ENCODE measurements around the gene KCNQ4. TPM values are rescaled to one million over a fixed set of nuclear protein-coding genes. Genes with fewer than 3 reads are reported as not detected.

KCNQ4 gene
- polyA plus RNA-seq, 1 donor = 2.0 TPM

DNA sequence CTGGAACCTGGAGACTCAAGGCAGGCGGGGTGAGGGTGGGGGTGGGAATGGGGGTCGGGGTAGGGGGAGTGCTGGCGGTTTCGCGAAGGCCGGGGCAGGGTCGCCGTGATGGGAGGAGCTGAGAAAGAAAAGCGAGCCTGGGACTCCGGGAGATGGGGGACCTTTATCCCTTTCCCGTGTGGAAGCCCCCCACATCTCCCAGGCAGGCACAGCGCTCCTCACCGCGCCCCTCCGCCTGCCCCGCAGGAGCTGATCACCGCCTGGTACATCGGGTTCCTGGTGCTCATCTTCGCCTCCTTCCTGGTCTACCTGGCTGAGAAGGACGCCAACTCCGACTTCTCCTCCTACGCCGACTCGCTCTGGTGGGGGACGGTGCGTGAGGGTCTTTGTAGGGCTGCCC, 35.5 kb downstream of the KCNQ4 start:
- no peak for DNase-seq

DNA sequence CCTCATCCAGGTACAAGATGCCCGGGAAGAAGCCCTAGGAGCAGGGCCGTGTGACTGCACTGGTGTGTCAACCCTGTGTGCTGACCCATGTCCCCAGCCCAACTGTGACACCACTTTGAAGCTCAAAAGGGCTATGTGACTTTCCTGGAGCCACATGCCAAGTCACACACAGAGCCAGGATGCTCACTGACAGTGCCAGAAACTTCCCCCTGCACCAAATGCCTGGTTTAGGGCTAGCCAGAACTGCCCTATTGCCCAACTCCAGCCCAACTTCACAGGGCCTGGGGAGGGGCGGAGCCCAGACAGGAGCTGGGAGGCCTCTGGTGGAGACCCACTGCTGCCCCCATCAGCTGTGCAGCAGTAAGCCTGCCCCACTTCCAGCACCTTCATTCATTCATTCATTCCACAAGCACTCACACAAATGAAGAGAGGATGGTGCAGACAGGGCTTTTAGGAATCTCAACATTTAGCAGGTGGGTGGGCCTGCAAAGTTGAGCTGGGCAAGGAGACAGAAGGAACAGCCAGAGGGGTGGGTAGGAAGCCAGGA, 36.7 kb downstream of the KCNQ4 start:
- no peak for DNase-seq

DNA sequence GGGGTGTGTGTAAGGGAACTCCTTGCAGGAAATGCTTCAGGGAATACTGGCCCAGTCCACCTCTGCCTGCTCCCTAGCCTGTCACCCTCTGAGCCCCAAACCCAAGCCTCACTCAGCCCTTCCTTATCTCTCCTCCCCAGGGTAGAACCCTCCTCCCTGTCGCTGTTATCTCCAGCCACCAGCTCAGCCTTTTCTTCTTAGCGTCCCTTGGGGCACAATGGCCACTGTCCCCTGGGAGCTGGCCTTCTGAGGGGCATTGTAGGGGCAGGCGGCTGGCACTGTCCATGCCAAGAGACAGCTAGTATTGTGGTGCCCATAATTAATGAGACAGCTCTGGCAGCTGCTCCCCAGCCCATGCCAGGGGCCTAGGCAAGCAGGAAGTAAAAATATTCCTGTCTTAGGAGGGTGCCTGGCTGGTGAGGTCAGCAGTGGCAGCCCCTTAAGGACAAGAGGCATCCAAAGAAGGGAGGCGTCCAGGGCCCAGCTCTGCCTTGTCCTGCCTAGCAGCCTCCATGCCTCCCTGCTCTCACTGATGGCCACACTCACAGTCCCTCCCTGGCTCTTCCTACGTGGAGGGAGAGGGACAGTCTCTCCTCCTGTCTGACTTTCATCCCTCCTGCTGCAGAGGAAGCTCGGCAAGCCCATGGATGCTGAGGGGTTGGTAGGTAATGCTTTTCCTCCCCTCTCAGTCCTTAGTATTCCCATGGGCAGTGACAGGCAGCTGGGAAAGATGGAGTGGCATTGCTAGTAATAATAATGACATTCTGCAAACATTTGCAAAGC, 37.5 kb downstream of the KCNQ4 start:
- DNase-seq = no peak

DNA sequence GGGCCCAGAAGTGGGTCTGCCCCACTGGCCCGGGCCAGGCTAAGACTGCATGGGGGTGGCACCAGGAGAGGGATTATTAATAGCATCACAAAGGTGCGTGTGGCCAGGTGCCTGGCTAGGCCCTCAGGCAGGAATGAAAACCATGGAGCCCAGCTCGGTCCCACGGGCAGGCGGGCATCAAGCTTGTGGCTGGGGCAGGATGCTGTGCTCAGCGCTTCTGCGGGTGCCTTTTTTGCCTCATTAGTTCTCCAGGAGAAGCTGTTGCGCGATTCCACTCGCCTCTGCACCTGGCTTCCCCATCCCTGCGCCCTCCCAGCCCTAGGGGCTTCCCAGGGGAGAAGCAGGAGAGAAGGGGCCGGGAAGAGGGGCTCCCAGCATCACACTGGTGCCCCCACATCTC, 39.3 kb downstream of the KCNQ4 start:
- DNase-seq = no peak

DNA sequence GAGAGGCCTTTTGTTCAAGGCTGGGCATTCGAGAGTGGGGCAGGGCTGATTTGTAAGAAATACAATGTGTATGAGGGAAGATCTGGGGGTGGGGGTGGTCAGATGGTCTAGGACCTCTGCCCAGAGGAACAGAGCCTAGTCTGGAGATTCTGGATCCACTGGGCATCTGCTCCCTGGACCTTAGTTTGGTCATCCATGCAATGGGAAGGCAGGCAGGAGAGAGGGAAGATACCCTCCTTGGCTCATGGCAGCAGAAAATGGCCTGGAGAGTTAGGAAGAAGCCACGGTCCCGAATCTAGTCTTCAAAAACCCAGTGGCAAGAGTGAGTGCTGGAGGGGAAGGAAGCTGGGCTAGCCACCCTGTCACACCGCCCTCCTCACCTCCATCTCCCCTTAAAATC, 39.8 kb downstream of the KCNQ4 start:
- DNase-seq = no peak

DNA sequence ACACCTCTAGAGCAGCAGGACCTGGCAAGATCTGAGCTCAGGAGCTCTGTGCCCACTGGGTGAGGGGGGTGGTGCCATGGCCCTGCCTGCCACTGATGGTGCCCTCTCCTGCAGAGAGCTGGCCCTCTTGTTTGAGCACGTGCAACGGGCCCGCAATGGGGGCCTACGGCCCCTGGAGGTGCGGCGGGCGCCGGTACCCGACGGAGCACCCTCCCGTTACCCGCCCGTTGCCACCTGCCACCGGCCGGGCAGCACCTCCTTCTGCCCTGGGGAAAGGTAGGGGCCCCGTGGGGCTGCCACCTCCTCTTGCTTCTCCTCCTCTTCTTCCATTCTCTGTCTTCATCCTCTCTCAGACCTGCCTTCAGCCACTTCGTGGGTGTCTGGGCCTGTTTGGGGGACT, 40.4 kb downstream of the KCNQ4 start:
- no peak for DNase-seq

DNA sequence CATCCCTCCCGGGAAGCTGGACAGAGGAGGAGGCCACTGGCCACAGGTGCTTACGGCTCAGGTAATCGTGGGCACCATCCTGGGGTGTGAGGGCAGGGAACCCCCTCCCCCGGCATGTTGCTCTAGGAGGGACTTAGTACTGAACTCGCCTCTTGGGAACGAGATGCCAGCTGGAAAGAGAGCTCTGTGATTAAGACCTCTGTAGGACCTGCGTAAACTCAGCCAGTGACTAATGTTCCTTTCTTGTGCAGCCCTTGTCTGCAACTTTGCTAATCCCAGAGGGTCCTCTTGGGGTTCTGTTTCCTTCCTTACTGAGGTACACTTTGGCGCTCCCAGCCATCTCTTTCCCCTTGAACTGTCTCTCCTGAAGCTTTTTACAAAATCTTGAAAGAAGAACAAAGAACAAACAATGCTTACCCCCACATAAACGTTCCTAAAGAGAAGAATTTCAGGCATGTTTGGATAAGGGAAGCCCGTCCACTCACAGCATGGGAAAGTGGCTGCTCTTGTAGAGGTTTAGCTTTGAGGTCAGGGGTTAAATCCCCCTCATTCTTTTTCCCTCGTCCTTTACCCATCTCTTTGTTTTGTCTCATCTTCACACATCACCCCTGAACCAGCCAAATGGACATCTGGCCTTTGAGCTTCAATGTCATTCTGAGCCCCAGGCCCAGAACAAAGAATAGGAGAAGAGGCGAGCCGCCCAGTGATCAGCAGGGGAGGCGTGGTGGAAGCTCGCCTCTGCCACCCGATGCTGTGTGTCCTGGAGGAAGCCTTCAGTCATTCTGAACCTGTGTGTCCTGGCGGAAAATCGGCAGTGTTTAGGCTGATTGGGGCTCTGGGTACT, 41.2 kb downstream of the KCNQ4 start:
- DNase-seq = no peak

DNA sequence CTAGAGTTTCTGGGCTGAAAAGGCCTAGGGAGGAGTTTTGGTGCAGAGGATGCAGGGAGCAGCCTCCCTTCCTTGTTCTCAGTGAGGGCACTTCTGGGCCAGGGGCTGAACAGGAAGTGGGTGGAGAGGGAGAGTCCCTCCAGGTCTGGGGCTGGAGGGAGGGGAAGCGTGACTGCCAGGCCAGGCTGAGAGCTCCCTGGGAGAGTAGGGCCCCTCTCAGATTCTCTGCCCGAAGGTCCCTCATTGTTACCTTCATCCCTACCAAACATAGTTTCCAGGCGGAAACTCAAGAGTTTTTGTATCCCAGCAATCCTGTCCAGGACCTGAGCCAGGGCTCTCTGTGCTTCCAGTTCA, 41.8 kb downstream of the KCNQ4 start:
- no peak for DNase-seq

DNA sequence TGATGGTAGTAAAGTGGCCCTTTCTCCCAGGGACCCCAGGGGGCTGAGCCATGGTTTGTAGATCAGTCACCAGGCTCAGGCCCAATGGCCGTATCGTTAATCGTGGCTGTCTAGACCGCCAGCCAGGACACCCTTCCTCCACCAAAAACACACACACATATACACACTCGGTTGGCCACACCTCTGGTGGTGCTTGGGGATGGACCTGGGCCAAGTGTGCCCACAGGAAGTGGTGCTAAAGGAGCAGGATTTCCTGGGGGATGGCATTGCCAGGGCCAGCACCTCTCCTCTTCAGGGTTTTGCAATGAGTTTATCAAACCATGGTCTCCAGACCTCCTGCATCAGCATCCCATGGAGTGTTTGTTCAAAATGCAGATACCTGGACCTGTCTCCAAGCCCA, 42.4 kb downstream of the KCNQ4 start:
- DNase-seq = no peak

DNA sequence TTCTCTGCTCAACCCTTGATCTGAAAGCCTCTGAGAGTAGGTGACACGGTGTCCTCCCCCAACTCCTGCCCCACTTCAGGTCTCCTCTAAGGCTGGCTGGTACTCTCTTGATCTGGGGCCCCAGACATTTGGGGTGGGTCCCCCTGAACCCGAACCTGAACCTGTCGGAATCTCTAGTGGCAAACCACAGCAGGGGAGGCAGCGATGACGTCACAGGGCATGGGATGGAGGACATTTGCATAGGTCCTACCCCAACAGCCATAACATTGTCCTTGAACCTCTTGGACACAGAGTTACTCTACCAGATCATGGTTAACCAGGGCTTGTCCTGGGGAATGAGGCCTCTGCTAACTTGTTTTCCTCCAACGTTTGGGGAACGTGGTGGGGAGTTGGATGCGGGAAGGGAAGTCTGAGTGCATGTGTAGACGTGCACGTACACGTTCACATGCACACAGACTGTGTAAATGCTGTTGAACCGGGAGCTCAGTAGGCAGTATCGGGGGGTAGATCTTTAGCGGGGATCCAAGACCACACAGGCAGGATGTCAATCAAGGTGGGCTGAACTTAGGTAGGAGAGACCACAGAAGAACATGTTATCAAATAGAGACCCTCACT, 46.2 kb downstream of the KCNQ4 start:
- DNase-seq = no peak

DNA sequence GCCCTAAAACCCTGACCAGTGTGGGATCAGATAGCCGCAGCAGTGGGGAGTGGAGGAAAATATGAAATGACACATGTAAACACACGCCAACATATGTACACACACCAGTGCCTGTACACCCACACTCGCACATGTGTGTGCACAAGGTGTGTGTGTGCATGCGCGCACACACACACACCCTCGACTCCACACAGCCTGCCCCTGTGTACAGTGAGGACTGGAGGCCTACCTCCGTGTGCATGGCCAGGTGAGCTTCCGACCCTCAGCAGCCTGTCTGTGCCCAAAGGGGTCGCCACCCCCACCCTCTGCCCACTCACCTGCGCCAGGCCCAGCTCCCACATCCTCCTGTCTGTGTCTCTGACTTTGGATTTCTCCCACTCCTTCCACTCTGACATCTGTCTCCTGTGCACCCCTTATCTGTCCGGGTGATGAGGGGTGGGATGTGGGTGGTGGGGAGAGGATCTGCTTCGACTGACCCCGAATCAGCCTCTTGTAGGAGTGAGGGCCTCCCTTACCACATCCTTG, 46.9 kb downstream of the KCNQ4 start:
- no peak for DNase-seq

DNA sequence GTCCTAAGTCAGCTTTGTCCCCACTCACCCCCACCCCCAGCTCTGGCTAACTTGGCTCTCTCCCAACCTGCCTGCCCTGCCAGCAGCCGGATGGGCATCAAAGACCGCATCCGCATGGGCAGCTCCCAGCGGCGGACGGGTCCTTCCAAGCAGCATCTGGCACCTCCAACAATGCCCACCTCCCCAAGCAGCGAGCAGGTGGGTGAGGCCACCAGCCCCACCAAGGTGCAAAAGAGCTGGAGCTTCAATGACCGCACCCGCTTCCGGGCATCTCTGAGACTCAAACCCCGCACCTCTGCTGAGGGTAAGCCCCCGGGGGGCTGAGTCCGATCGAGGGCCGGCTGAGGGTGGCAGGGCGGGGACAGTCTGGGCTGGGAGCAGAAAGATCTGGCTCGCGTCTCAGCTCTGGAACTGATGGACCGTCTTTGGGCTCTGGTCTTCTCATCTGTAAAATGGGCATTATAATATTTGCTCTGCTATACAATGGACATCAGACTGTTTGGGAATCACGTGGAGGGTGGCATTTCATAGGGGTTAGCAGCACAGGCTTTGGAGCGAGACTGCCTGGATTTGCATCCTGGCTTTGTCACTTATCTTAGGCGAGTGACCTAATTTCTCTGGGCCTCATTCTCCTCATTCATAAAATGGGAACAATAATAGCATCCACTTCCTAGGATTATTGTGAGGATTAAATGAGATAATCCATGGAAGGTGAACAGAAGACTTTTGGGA, 47.6 kb downstream of the KCNQ4 start:
- no peak for DNase-seq

DNA sequence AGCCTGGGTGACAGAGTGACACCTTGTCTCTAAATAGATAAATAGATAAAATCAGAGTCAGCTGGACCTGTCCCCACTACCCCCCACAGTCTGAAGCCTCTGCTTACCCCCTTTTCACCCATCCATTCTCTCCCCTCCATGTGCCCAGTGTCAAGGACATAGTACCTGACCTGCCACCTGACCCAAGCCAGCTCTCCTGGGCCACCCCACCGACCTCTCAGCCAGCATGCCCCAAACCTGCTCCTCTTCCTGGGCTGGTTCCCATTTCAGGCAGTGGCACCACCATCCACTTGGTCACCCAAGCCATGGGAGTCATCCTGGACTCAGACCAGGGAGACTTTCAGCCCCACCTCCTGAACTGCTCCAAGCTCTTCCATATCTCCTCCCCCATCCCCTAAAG, 50.4 kb downstream of the KCNQ4 start:
- DNase-seq = no peak

DNA sequence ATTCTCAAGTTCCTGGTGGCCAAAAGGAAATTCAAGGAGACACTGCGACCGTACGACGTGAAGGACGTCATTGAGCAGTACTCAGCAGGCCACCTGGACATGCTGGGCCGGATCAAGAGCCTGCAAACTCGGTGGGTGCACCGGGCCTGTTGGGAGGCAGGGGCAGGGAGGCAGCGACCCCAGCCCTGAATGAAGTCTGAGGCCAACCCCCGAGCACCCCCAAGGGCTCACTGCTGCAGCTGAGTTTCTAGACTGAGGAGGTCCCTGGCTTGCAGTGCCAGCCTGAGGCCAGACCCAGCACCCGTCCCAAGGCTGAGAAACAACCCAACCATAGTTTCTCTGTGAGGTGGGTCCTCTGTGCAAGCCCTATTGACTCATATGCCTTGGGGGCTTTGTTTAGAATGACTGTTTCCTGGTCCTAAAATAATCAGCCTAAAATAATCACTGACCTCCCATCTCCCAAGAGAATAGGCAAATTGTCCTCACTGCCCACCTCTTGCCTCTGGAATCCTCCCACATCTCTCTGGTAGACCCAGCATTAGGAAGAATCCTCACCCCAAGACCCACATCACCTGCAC, 51.5 kb downstream of the KCNQ4 start:
- no peak for DNase-seq

DNA sequence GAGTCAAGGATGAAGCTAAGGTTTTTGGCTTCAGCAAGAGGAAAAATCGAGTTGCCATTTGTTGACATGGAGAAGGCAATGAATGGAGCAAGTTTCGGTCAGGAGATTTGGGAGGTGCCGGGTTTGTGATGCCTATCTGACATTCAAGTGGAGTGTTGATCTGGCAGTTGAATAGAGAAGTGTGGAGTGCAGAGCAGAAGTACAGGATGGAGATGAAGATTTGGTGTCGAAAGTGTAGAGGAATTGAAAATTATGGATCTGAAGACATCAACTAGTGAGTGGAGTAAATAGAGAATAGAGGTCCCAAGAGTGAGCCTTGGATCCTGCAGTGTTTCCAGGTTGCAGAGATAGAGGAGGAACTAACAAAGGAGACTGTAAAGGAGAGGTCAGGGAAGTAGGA, 52.7 kb downstream of the KCNQ4 start:
- no peak for DNase-seq

DNA sequence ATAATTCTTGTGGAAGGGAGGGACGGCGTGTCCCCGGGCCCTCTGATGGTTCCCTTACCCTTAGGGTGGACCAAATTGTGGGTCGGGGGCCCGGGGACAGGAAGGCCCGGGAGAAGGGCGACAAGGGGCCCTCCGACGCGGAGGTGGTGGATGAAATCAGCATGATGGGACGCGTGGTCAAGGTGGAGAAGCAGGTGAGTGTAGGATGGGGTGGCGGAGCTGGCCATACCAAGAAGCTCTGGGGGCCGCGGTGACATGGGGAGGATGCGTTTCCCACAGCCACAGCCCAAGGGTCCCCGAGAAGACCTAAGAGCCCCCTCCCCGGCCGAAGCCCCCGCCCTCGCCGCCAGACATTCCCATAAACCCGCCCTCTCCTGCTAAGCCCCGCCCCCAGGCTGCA, 54.0 kb downstream of the KCNQ4 start:
- no peak for DNase-seq

DNA sequence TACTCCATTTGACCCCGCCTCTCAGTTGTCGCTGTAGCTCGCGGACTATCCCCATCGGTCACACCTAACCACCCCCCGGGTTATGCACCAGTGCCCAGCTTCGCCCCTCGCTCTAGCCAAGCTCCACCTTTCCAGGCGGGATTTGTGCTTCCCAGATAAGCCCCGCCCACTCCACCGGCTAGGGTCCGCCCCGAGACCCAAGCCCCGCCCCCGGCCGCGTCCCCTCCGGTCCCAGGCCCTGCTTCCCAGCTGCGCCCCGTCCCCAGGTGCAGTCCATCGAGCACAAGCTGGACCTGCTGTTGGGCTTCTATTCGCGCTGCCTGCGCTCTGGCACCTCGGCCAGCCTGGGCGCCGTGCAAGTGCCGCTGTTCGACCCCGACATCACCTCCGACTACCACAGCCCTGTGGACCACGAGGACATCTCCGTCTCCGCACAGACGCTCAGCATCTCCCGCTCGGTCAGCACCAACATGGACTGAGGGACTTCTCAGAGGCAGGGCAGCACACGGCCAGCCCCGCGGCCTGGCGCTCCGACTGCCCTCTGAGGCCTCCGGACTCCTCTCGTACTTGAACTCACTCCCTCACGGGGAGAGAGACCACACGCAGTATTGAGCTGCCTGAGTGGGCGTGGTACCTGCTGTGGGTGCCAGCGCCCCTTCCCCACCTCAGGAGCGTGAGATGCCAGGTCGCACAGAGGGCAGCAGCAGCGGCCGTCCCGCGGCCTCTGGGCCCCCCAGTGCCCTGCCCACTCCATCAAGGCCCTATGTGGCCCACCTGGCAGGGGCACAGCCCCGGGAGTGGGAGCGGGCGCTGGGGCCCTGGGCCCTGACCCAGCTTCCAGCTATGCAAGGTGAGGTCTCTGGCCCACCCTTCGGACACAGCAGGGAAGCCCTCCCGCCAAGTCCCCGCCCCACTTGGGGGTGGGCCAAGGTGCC, 54.7 kb downstream of the KCNQ4 start:
- DNase-seq = no peak

DNA sequence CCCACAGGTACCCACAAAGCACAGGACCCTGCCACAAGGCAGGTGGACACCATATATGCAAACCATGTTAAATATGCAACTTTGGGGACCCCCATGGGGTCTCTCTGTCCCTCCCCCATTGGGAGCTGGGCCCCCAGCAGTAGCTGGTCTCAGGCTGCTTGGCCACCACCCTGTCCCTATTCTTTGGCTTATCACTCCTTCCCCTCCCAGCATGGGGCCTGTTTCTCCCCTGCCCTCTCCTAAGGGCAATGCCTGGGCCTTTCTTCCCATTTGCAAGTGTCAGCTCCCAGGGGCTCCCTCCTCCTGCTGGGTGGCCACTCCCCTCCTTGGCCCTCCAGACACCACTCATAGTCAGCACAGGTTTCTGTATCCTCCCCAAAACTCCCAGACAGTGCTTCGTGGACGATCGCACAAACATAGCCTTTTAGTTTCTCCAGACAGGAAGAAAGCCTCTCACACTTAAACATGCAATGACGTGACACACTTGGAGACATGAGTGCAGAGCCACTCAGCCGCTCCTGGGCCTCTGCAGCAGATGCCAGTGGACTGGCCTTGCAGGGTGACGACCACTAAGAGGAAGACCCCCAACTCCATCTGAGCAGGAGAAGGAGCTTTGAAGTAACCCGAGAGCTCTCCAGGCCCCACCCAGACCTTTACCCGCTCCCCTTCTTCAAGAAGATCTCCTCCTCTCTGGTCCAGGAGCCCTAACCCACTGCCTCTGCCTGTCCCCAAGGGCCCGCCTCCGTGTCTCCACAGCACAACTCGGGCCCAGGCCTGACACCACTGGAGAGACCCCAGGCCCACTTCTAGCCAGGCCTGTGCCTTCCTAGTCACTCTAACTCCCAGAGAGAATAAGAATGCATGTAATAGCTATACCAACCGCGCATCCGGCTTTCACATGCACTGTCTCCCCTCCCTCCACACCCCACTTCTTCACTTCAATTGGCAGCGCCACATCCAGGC, 55.7 kb downstream of the KCNQ4 start:
- no peak for DNase-seq

DNA sequence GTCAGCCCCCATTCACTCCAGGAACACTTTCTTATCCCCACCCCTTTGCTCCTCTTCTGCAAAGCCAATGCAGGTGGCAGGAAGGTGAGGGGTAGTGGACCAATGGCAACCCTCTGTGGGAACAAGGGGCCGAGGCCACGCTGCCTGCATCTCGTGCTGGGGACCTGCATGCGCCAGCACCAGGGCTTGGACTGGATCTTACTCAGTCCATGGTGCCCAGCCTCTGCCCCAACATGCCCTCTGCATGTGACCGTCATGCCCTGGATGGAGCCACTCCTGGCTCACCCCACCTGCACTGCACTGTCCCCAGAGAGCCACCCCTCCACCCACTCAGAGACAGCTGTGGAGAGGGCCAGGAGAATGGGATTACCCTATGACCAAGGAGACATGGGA, 56.4 kb downstream of the KCNQ4 start:
- no peak for DNase-seq

Data from left kidney (tissue), 2 donors.